GM19240 (cell line): Measurements from ENCODE around the gene SENP8.
A peak's percentile ranks its signal among the peaks of the same experiment; 100 is the strongest.

Experiments used
- DNase-seq: peaks from one replicate; pipeline ENCODE4 v3.0.0; 2011; ENCODE audit warnings: low spot score; ENCODE audit not compliant: insufficient read length

The SENP8 gene

DNA sequence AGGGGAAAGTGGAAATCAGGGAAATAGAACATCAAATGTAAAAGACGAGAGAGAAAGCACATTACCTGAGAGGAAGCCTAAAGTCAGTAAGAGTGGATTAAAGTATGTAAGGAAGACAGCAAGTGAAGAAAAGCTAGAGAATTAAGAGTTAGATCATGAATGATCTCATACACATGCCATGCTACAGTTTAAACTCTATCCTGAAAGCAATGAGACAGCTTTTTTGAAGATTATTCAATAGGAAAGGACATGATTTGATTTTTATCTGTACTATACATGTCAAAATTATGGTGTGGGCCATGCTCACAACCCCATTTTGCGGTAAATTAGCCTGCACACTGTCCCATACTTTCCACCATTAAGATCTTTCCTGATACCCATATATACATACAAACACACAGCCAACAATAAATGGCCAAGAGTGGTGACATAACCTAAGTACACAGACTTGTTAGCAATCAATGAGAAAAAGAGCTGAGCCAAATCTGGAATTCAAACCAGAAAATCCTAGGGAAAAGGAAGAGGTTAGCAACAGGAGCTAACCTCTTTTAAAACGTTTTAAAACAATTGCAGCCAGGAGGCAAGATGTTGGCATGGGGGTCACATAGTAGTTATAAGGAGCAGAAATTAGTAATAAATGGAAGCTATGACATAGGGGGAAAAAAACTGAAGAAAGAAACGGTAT, 4.7 kb upstream of the SENP8 start:
- DNase-seq = no peak

DNA sequence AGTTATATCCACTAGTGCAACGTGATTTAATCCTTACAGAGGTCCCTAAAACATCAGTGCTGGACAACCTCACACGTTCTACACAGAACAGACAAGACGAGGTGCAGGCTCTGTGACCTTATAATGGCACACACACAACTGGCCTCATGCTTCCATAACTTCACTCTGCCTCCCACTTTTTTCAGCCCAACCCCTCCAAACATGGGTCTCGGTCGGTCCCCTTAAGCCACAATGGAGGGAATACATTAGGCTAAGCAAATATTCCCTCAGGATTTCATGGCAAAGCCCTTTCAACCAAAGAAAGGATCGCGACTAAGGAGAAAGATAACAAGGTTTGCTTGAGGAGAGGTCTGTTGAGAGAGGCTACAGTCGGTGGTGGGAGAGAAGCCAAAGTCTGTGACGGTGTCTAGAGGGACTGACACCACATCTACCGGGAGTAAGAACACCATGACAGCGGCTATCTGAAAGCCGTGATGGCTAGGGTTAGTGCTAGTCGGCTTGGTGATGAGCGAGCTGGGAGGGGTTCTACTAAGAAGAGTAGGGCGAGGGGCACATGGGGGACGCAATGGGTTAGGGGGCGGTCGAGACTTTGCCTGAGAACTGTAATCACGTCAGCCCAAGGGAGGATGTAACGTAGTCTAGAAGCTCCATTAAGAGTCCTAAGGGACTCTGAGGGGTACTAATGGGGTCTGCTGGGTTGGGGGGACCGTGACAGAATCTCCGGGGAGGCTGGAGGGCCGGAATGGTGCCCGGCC, 1.3 kb upstream of the SENP8 start:
- no peak for DNase-seq

DNA sequence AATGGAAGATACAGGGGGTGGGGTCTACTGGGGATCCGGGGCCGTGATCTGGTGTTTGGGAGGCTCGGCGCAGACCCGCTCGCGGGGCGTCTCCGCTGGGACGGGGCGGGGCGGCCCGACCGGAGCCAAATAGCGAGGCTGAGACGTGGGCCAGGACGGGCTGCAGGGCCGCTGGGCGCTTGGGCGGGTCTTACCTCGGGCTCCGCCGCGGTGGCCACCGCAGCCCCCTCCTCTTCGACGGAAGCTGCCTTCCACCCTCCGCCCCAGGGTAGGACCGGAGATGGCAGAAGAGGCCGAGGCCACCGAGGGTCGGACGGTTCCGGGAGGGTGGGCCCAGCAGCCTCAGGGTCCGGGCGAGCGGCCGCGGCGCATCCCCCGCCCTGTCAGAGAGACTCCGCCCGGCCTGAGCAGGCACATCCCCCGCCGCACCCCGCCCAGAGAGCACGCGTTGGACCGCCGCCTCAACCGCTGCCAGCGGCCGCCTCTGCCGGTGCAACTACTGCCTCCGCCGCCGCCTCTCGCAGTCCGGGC, 652 bp upstream of the SENP8 start:
- DNase-seq = peak; percentile 22

DNA sequence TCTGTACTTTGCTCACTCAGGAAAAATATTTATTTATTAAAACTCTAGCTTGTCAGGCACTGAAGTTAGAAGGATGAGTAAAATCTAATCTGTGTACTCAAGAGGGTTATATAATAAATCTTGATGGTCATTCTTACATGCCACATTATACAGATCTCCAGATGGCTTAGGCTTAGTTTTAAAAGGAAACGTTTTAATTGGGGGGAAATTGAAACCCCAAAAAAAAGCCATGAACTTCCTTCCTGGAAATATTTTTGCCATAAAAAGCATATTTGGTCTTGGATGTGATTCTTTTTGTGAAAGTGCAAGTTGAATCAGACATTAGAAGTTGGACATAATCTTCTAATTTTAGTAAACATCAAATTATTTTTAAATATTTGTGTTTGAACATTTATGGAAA, 6.0 kb downstream of the SENP8 start:
- DNase-seq = no peak

DNA sequence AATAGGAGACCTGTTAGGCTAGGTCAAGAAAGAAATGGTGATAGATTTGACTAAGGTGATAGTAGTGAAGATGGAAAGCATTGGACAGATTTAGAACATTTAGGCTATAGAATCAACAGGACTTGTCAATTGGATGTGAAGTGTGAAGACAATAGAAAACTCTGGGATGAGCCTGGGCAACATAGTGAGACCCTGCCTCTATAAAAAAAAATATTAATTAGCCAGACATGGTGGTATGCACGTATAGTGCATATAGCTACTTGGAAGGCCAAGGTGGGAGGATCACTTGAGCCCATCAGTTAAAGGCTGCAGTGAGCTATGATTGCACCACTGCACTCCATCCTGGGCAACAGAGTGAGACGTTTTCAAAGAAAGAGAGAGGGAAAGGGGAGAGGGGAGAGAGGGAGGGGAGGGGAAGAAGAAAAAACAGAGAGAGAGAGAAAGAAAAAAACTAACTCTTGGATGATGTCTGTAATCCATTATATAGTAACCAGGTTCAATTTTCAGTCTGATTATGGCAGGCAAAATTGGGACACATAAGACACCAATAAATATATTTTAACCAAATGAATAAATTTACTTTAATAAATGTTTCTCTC, 9.6 kb downstream of the SENP8 start:
- no peak for DNase-seq

DNA sequence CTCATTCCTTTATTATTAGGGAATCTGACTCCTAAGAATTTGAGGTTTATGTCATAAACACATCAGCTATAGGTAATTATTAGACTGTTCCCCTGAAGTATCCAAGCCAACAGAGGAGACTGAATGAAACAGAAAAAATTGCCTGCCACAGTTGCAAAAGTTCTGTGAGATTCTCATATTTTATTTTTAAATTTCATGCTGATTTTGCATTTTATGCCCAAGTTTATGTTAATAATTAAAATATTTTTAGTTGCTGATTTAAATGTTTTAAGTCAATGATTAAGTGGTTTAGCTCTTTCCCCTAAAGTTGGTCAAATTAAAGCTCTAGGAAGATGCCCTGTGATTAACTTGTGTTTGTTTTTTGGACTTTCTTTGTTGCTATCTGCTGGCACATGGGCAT, 10.2 kb downstream of the SENP8 start:
- no peak for DNase-seq

DNA sequence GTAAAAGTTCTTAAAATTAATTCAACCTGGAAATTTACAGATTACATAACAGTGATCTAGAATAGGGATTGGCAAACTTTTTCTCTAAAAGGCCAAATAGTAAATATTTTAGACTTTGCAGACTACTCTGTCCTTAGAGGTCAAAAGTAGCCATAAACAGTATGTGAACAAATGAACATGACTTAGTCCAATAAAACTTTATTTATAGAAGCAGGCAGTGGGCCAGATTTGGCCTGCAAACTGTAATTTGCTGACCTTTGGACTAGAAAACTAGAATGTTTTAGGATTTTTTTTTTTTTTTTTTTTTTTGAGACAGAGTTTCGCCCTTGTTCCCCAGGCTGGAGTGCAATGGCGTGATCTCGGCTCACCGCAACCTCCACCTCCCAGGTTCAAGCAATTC, 12.1 kb downstream of the SENP8 start:
- DNase-seq = no peak

DNA sequence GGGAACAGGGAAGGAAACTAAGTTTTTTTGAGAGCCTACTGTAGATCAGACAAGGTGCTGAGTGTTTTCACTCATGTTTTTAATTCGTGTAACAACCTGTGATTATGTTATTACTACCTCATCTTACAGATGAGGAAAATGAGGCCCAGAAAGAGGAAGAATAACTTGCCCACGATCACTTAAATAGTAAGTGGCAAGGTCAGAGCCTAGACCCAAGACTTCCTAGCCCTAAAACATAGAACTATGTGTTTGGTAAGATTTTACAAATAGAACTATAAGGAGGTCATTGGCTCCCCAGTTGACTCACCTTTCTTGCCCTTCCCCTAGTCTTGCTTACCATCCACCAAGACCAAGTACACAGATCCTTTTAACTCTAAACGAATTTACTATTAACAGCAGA, 13.7 kb downstream of the SENP8 start:
- no peak for DNase-seq

DNA sequence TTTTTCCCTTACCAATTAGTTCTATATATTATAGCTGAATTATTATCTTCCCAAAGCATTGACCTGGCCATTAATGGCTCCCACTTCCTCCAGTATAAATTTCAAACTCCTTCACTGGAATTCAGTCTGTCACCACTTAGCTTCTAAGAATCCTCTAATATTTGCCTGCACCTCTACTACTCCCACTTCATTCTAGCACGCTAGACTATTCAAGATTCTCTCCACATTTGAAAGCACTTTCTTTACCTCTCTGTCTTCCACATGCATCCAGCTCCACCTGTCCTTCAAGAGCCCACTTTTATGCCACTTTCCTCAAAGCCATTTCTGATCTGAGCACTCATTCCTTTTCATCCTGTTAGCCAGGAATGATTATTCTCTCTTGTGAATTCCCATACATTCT, 15.0 kb downstream of the SENP8 start:
- DNase-seq = no peak

DNA sequence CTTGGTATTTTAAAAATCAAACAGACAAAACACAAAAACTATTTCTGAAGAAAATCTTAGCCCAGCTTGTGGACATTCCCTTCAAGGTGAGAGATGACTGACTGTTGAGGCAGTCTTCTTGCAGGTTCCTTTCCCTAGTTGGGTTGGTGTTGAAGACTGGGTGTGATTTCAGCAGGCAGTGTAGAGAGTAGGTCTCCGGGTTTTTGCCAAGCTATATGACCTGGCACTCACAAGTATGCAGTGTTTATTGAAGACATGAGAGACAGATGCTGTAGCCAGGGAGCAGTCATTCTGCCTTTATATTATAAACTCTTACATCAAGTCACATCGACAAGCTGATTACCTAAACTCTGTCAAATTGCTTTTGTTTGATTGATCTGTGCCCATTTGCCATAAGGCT, 17.5 kb downstream of the SENP8 start:
- no peak for DNase-seq

DNA sequence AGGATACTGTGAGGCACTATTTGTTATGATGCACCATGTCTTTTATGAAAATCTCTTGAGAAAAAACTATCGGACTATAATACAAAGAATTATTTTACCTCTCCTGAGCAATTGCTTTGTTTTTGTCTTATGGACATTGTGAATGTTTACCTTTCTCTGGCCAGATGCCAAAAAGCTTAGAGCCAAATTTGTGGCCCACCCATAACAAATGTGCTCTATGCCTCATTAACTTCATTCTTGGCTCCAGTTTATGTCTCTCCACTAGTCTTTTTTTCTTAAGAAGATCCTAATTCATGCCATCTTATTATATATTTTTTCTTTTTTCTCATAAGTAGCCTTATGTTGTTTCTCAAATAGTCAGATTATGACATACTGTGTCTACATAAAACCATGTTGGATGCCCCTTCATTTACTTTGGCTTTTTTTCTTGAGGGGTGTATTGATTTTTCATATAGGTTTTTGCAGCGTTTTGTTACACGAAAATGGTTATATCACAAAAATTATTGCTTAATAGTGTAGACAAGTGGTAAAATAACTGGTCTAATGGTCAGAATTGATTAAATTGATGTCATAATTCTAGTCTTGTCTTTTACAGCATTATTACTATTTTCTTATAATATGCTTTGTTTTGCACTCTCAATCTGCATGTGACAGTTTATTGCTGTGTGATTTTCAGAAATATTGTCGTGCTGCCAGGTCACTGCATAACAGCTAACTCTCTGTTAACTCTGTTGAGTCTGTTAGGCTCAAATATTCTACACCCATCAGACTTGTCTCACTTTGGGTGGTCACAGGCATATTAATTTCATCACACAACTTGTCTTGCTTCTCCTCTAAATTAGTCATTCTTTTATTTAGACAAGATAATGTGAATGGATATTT, 18.2 kb downstream of the SENP8 start:
- no peak for DNase-seq

DNA sequence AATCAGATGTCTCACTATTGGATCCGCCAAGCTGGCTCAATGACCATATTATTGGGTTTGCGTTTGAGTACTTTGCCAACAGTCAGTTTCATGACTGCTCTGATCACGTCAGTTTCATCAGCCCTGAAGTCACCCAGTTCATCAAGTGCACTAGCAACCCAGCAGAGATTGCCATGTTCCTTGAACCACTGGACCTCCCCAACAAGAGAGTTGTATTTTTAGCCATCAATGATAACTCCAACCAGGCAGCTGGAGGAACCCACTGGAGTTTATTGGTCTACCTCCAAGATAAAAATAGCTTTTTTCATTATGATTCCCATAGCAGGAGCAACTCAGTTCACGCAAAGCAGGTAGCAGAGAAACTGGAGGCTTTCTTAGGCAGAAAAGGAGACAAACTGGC, 21.5 kb downstream of the SENP8 start:
- no peak for DNase-seq

DNA sequence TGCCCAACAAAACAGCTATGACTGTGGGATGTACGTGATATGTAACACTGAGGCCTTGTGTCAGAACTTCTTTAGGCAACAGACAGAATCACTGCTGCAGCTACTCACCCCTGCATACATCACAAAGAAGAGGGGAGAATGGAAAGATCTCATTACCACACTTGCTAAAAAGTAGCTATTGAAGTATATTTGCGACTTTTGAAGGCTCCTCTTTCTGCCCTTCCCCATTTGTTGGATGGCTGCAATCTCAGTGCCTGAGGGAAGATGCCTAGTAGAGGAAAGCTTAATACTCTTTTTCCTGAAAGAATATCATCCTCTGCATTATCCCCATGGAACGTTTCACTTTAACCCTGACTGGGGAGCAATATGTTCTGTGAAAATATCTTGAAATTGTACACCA, 21.9 kb downstream of the SENP8 start:
- DNase-seq = no peak

DNA sequence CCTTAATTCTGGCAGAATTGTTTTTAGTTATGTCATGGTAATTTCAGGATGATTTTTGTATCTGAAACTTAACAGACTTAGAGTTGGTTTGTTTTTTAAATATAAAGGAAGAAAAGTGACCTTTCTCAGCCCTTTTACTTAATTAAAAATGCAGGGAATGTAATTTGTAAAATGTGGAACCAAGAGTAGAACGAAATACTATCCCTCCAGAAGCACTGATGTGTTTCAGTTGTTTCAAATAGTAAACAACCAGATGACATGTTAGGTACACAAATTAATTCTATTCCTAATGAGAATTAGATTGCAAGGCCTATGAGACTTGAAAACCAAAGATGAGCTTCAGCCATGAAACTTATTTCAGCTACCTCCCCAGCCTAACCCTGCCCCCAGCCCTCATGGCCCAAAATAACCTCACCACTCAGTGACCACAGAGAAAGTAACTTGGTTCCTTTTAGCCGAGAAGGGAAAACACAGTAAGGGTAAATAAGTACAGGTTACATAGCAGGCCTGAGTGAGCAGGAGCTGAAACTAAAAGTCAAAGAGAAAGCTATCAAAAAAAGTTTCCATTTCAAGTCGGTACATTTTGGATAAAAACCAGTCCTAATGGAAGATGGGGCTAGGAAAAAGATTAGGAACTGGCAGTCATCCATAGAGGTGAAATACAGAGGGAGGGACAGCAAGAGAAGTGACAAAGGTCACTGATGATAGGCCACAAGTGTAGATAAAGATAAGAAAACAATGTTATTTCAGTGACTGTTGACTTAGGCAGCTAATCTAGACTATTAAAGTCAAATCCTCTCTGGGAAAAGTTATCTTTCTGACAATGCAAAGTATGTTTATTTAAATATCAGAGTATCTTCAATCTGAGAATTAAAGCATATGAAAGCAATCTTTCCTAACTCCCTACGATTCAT, 23.2 kb downstream of the SENP8 start:
- peak; percentile 85 for DNase-seq

DNA sequence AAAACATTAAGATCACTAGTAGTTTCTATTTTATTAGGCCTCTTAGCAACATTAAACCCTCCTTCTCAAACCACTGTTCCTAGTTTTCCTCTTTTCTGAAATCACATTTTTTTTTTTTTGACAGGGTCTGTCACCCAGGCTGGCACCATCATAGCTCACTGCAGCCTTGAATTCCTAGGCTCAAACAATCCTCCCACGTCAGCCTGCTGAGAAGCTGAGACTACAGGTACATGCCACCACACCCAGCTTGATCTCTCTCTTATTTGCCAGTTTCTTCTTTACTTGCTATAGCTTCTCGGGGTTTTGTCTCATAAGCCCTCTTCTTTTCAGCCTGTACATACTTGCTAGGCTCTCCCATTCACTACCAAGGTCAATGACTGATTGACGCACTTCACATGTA, 28.0 kb downstream of the SENP8 start:
- DNase-seq = no peak

DNA sequence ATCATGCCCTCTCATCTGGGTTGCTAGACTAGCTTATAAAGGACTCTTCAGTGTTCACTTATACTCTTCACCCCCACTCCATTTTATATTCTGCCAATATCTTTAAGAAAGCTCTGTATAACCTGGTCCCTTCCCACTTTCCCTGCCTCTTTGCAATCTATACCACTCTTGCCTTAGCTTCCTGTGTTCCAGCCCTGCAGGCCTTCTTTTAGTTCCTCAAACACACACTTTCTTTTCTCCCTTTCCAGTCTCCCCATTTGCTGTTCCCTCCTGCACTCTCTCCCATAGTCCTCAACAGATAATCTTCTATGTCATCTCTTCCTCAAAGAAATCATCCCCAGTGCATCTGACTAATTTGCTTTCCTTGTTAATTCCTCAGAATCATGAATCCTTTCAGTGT, 28.7 kb downstream of the SENP8 start:
- no peak for DNase-seq

DNA sequence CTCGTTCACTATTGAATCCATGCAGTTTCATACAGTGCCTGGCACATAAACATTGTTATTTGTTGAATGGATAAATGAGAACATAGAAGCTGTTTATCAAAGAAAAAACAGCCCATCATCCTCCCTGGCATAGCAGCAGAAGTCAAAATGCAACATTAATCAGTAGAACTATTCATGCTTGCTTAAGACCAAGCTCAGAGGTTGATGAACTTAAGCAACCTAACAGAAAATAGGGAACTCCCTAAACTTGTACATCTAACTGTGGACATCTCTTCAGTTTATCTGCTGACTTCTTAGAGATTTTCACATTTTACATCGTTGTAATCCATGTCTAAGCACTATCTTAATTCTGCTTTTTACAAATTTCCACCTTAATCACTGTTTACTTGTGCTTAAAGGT, 29.2 kb downstream of the SENP8 start:
- no peak for DNase-seq

DNA sequence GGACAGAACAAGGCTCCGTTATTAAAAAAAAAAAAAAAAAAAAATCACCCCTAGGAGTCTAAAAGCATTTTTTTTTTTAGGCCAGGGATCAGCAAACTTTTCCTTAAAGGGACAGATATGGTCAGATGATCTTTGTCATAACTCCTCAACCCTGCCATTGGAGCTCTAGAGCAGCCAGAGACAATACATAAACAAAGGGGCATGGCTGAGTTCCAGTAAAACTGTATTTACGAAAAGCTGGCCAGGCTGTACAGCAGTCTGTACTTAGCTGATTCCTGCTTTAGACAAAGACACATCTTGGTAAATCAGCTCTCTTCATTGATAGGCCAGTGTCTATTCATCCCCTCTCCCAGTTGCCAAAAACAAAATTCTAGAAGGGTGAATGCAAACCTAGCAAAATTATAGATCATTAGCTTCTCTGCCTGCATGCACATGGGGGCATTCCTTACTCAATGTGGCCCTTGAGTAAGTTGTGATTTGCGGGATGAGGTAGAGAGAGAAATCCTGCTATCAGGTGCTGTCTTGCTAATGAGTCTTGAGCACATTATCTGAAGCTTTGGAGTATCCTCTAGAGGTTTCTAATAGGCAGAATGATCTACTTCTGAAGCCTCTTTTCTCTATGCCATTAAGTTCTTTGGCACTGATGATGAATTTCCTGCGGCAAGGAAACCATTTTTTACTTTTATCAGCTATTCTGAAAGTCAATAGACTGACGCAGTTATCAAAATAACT, 35.2 kb downstream of the SENP8 start:
- no peak for DNase-seq

DNA sequence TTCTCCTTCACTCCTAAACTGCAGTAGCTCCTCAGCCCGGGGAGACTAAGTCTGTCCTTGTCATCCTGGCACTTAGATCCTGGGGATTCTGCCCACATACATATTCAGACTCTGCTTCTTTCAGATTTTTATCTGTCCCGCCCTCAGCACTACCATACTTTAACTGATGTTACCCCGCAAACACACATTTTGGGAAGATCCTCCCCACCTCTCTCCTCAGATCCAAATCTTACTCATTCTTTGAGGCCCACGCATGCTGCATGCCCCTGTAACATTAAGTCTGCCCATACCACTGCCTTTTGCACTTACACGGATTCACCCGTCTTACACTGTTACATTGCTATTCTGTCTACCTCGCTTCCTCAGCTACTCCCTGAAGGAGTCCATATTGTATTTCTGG, 36.1 kb downstream of the SENP8 start:
- DNase-seq = no peak
